PC-9 (cell line): Measurements from ENCODE around the gene ACADVL. TPM values are rescaled to one million over a fixed set of nuclear protein-coding genes. Genes with fewer than 3 reads are reported as not detected.

Source experiments
- BruUV-seq: library from RNA; stranded (reverse); fragments of 400-500 nt; replicated peaks from 2 replicates; lab custom pipeline; 2021; lab: Mats Ljungman, UMichigan
- CTCF ChIA-PET: fragments of 300-600 bp; sonication (Branson Sonifier 250); formaldehyde crosslinking; loops from one replicate; lab custom pipeline; 2022; ENCODE audit warnings: antibody characterized with exemption; lab: Charles Lee
- POLR2A ChIA-PET: fragments of 300-600 bp; sonication (Branson Sonifier 250); formaldehyde crosslinking; loops from one replicate; lab custom pipeline; 2022; ENCODE audit warnings: antibody characterized with exemption; ENCODE audit not compliant: unreplicated experiment; lab: Charles Lee
- DNase-seq, 2 experiments: peaks; one replicate each; pipeline versions ENCODE4 v3.0.0 to v3.0.0-alpha.2; 2015 to 2022; ENCODE audit warnings: mixed read lengths in 1 of 2
- H2AFZ ChIP-seq: fragments of 200-600 bp; sonication (generic); 2 replicates; pipeline ENCODE4 v1.8.1; 2017; ENCODE audit warnings: antibody characterized with exemption
- H3F3A ChIP-seq: fragments of 200-600 bp; sonication (generic); 2 replicates; pipeline ENCODE4 v1.8.1; 2017; ENCODE audit warnings: antibody characterized with exemption, mild to moderate bottlenecking, low read depth; ENCODE audit not compliant: insufficient read depth
- H3K27ac ChIP-seq: fragments of 200-600 bp; sonication (generic); 2 replicates; pipeline ENCODE4 v1.6.1; 2016; ENCODE audit warnings: mixed run types
- H3K27me3 ChIP-seq: fragments of 200-600 bp; sonication (generic); 2 replicates; pipeline ENCODE4 v1.6.1; 2016; ENCODE audit warnings: low read depth, mixed run types; ENCODE audit not compliant: insufficient read depth
- H3K36me3 ChIP-seq: fragments of 200-600 bp; sonication (generic); 2 replicates; pipeline ENCODE4 v1.6.1; 2016; ENCODE audit warnings: low read depth, mixed run types
- H3K4me1 ChIP-seq: fragments of 200-600 bp; sonication (generic); replicated peaks from 2 replicates; pipeline ENCODE4 v1.6.1; 2016; ENCODE audit warnings: mixed run types; ENCODE audit not compliant: insufficient read depth
- H3K4me2 ChIP-seq: fragments of 200-600 bp; sonication (generic); 2 replicates; pipeline ENCODE4 v1.6.1; 2017; ENCODE audit warnings: mixed run types
- H3K4me3 ChIP-seq: fragments of 200-600 bp; sonication (generic); 2 replicates; pipeline ENCODE4 v1.6.1; 2016; ENCODE audit warnings: mixed run types
- H3K79me2 ChIP-seq: fragments of 200-600 bp; sonication (generic); 2 replicates; pipeline ENCODE4 v1.6.1; 2017; ENCODE audit warnings: low read depth, mixed run types
- H3K9me2 ChIP-seq: fragments of 200-600 bp; sonication (generic); 2 replicates; pipeline ENCODE4 v1.8.1; 2017; ENCODE audit warnings: mild to moderate bottlenecking; ENCODE audit not compliant: insufficient read depth
- H3K9me3 ChIP-seq: fragments of 200-600 bp; sonication (generic); 2 replicates; pipeline ENCODE4 v1.8.1; 2016; ENCODE audit warnings: low read depth; ENCODE audit not compliant: insufficient read depth
- H4K20me1 ChIP-seq: fragments of 200-600 bp; sonication (generic); 2 replicates; pipeline ENCODE4 v1.8.1; 2017; ENCODE audit not compliant: insufficient read depth
- EZH2 ChIP-seq: fragments of 200-600 bp; sonication (generic); IDR thresholded peaks from 2 replicates; pipeline ENCODE4 v1.8.0; 2017; ENCODE audit warnings: antibody characterized with exemption, low read depth
- intact Hi-C: fragments of 100-400 bp; cut with micrococcal nuclease; formaldehyde crosslinking; loops from one replicate; pipeline ENCODE4 v1.10.0; 2022; ENCODE audit not compliant: unreplicated experiment
- total RNA-seq: library from RNA; stranded (reverse); gene quantifications from 2 replicates; pipeline ENCODE4 v1.2.3, GENCODE V29; 2021
- TF ChIP-seq, protein P1 (sequence below): fragments of 200-600 bp; sonication (generic); conservative IDR thresholded peaks from 2 replicates; pipeline ENCODE4 v1.6.1; 2017; ENCODE audit warnings: mixed run types, antibody characterized with exemption, mild to moderate bottlenecking, moderate library complexity

The ACADVL gene
- total RNA-seq, 1 experiment from 2014 or later = 604 TPM

DNA sequence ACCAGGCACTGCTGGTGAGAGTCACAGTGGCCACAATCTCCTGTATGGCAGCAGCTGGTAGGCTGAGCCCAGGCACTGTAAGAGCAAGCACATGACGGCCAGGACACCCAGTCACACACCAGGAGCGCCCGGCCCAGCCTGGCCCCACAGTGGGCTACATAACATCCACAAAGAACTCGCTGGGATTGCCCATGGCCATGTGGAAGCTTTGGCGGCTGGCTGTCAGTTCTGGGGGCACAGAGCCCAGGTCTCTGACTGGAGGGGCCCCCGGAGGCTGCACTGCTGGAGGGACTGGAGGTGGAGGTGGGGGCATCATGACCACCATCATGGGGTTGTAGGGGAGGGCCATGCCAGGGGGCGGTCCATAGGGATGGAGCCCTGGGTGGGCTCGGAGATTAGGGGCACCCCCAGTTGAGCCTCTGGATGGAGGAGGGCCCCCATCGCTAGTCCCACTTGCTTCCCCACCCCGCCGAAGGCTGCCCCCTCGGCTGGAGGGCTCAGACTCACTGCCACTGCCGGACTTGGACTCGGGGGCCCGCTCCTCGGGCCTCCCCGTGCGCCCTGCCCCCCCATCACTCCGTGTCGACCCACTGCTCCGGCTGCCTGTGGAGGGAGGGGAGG is 6.1 kb downstream of the ACADVL start:
- TF ChIP-seq EZH2 = no peak
- TF ChIP-seq, protein P1, sequence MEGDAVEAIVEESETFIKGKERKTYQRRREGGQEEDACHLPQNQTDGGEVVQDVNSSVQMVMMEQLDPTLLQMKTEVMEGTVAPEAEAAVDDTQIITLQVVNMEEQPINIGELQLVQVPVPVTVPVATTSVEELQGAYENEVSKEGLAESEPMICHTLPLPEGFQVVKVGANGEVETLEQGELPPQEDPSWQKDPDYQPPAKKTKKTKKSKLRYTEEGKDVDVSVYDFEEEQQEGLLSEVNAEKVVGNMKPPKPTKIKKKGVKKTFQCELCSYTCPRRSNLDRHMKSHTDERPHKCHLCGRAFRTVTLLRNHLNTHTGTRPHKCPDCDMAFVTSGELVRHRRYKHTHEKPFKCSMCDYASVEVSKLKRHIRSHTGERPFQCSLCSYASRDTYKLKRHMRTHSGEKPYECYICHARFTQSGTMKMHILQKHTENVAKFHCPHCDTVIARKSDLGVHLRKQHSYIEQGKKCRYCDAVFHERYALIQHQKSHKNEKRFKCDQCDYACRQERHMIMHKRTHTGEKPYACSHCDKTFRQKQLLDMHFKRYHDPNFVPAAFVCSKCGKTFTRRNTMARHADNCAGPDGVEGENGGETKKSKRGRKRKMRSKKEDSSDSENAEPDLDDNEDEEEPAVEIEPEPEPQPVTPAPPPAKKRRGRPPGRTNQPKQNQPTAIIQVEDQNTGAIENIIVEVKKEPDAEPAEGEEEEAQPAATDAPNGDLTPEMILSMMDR = no peak
- intact Hi-C loops = no loop called here
- peaks cover 45% of the 10 kb centered on the region for H3K79me2 ChIP-seq
- CTCF ChIA-PET = no interaction called here
- no peak overlapping the region for H3K4me2 ChIP-seq
- H3K9me2 ChIP-seq = no peaks in the 10 kb centered on the region
- DNase-seq = no peak
- peaks cover 46% of the 10 kb centered on the region for H3K36me3 ChIP-seq
- peaks cover 59% of the 10 kb centered on the region for H3F3A ChIP-seq
- peaks cover 18% of the 10 kb centered on the region for H3K4me1 ChIP-seq
- peaks cover 35% of the 10 kb centered on the region for H4K20me1 ChIP-seq
- H3K27ac ChIP-seq = no peak overlapping the region
- no TSS peak for BruUV-seq
- no peak overlapping the region for H3K4me3 ChIP-seq
- H3K9me3 ChIP-seq = no peaks in the 10 kb centered on the region
- H2AFZ ChIP-seq = no peak overlapping the region
- POLR2A ChIA-PET = interaction anchor here (1.2 kb wide), 1 partner anchor 55 kb away, joined by 4 read pairs; the partner anchor contains the start of gene SLC2A4
- H3K27me3 ChIP-seq = no peaks in the 10 kb centered on the region

DNA sequence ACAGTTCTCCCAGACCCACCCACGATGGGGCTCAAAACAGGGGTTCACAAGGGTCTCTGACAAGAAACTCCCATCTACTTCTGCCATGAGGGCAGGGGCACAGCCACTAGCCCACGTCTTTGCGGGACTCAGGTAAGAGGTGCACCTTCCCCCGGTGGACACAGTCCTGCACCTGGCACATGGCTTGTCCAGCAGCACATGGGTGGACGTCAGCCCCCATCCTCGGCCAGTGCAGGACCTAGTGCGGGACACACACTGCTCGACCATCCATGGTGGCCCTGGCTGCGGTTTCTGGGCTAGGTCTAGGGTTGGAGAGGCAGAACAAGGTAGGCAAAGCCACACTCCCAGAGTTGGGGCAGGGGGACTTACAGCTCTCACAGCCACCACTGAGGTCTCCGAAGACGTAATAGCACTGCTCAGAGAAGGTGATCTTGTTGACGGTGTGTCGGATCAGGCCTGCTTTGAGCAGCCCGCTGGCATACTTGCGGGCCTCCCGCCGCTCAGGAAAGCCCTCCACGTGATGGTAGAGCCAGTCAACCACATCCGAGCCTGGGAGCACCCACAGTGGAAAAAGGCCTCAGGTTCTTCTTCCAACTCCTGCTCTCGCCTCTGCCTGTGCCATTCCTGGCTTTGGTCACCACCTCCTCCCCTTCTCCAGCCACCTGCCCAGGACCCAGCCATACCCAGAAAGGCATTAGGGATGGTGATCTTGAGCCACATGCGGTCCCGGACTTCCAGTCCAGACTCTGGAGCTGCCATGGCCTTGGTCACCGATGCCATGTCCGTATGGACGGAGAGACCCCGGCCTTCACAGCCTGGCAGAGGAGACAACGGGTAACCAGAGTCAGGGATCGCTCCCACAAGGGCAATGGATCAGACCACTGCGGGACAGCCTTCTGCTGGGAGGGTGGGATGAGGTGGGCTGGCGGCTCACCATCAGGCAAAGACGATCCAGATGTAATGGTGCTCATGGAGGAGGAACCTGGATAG is 7.3 kb downstream of the ACADVL start:
- Histone ChIP-seq H3K27ac (no peak overlapping the region), H3F3A (peaks cover 47% of the 10 kb centered on the region; the same call in 1 of the 2 replicates), H4K20me1 (peaks cover 35% of the 10 kb centered on the region), H3K9me3 (no peaks in the 10 kb centered on the region), H2AFZ (no peak overlapping the region), H3K4me2 (no peak overlapping the region), H3K4me1 (peaks cover 13% of the 10 kb centered on the region), H3K4me3 (no peak overlapping the region), H3K9me2 (no peaks in the 10 kb centered on the region), H3K36me3 (peaks cover 36% of the 10 kb centered on the region), H3K27me3 (no peaks in the 10 kb centered on the region), H3K79me2 (peaks cover 45% of the 10 kb centered on the region)
- TF ChIP-seq, protein P1 = no peak
- no peak for TF ChIP-seq EZH2
- intact Hi-C loops = no loop called here
- ChIA-PET POLR2A (no interaction called here), CTCF (no interaction called here)
- no TSS peak for BruUV-seq
- DNase-seq = no peak

DNA sequence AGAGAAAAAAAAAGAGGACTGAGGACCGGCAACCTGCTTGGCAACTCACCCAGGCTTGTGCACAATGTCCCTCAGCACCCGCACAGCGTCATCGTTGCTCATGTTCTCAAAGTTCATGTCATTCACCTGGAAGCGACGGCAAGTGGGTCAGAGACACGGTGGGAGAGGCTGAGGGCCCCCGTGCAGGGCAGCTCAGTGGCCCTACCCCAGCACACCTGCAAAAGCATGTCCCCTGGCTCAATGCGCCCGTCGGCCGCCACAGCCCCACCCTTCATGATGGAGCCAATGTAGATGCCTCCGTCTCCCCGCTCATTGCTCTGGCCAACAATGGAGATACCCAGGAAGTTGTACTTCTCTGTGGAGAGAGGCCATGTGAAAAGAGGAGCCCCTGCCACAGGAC is 9.2 kb downstream of the ACADVL start:
- Histone ChIP-seq H3K27me3 (no peaks in the 10 kb centered on the region), H4K20me1 (peaks cover 23% of the 10 kb centered on the region), H3K36me3 (peaks cover 17% of the 10 kb centered on the region), H3K4me2 (no peak overlapping the region), H3K9me2 (no peaks in the 10 kb centered on the region), H3K4me1 (peaks cover 21% of the 10 kb centered on the region), H3K4me3 (no peak overlapping the region), H3F3A (peaks cover 37% of the 10 kb centered on the region), H3K9me3 (no peaks in the 10 kb centered on the region), H3K79me2 (peaks cover 45% of the 10 kb centered on the region), H2AFZ (no peak overlapping the region), H3K27ac (no peak overlapping the region)
- no TSS peak for BruUV-seq
- CTCF ChIA-PET = no interaction called here
- TF ChIP-seq, protein P1 = no peak
- no peak for TF ChIP-seq EZH2
- POLR2A ChIA-PET = no interaction called here
- no peak for DNase-seq
- intact Hi-C loops = no loop called here
